ENCODE data around the gene RBMY1J. TPM values are rescaled to one million over a fixed set of nuclear protein-coding genes. Genes with fewer than 3 reads are reported as not detected.
"Not testable (repeated sequence)": the region's sequence is repeated elsewhere in the genome, so short reads cannot be mapped to it uniquely, and the experiment has no call there.

RBMY1J gene
- total and polyA plus RNA-seq, 2 of the 4 experiments (the other 2 are of a cell fraction) = not detected

GRCh38 chrY:22444718-22445396 lies 41.6 kb downstream of the RBMY1J start:
- not testable (repeated sequence) for H3K4ac ChIP-seq (ENCODE audit: low read depth, low read length)

GRCh38 chrY:22455522-22455921 lies 52.3 kb downstream of the RBMY1J start:
- H4K91ac ChIP-seq (ENCODE audit: insufficient read depth, low read depth, low read length); H3K27ac ChIP-seq (ENCODE audit: insufficient read depth, low read length); H3K4me2 ChIP-seq (ENCODE audit: low read depth, low read length); H2BK5ac ChIP-seq (ENCODE audit: low read depth, low read length, poor library complexity, severe bottlenecking); H3K56ac ChIP-seq (ENCODE audit: extremely low read depth, insufficient read depth, low read length); H2BK20ac ChIP-seq (ENCODE audit: low read depth, low read length); CTCF ChIA-PET; H3K9me1 ChIP-seq (ENCODE audit: insufficient read depth, low read length); H3K9ac ChIP-seq (ENCODE audit: low read depth, low read length); H4K8ac ChIP-seq (ENCODE audit: low read depth in 2 of 2, low read length in 2 of 2); H3K4me1 ChIP-seq (ENCODE audit: control insufficient read depth, insufficient read depth, low read length); H4K5ac ChIP-seq (ENCODE audit: low read depth, low read length); H2BK120ac ChIP-seq (ENCODE audit: low read depth, low read length); ATAC-seq (ENCODE audit: low read depth); BruUV-seq (replicated peaks); H3K9me3 ChIP-seq (ENCODE audit: control insufficient read depth, insufficient read depth, low read length); dilution Hi-C loops (cut with HindIII; ENCODE audit: low sequenced_read_pairs, unreplicated experiment); H2AK5ac ChIP-seq (ENCODE audit: low read depth, low read length); H2AK9ac ChIP-seq (replicated peaks; ENCODE audit: low read depth, low read length, poor library complexity); DNase-seq; H3K4me3 ChIP-seq (ENCODE audit: insufficient read depth, low read depth, low read length); H3K18ac ChIP-seq (ENCODE audit: low read depth, low read length); H2AFZ ChIP-seq (replicated peaks; ENCODE audit: low read length, poor library complexity); H2BK15ac ChIP-seq (ENCODE audit: low read depth, low read length); H3K79me1 ChIP-seq (ENCODE audit: low read depth in 1 of 2, low read length in 2 of 2); H3K27me3 ChIP-seq (ENCODE audit: control insufficient read depth, insufficient read depth, low read length); H3K4ac ChIP-seq (ENCODE audit: low read depth, low read length); in situ Hi-C loops (cut with MboI; ENCODE audit: low sequenced_read_pairs); POLR2A ChIA-PET (ENCODE audit: unreplicated experiment); H4K20me1 ChIP-seq (ENCODE audit: insufficient read depth, low read length); intact Hi-C loops (cut with micrococcal nuclease); H3K36me3 ChIP-seq (ENCODE audit: control insufficient read depth, insufficient read depth, low read length); H3K23ac ChIP-seq (ENCODE audit: low read depth, low read length); H3K14ac ChIP-seq (replicated peaks; ENCODE audit: low read depth, low read length): not testable (repeated sequence)
- WGBS, 2 experiments (ENCODE audit: extremely low coverage in 2 of 2, insufficient read length in 1 of 2) = no CpG with 5 or more reads among the region's 8 CpGs

More at GRCh38 chrY:22444718-22445396, 41.6 kb downstream of the RBMY1J start:
- CTCF ChIA-PET; H4K91ac ChIP-seq (ENCODE audit: insufficient read depth, low read depth, low read length); H3K4me1 ChIP-seq (ENCODE audit: control insufficient read depth, insufficient read depth, low read length); DNase-seq; H2BK5ac ChIP-seq (ENCODE audit: low read depth, low read length, poor library complexity, severe bottlenecking); H2AK5ac ChIP-seq (ENCODE audit: low read depth, low read length); in situ Hi-C loops (cut with MboI; ENCODE audit: low sequenced_read_pairs); H3K4me3 ChIP-seq (ENCODE audit: insufficient read depth, low read depth, low read length); H3K79me1 ChIP-seq (ENCODE audit: low read depth in 1 of 2, low read length in 2 of 2); H2AFZ ChIP-seq (replicated peaks; ENCODE audit: low read length, poor library complexity); H3K9me1 ChIP-seq (ENCODE audit: insufficient read depth, low read length); H3K36me3 ChIP-seq (ENCODE audit: control insufficient read depth, insufficient read depth, low read length); ATAC-seq (ENCODE audit: low read depth); H3K18ac ChIP-seq (ENCODE audit: low read depth, low read length); H4K5ac ChIP-seq (ENCODE audit: low read depth, low read length); H3K14ac ChIP-seq (replicated peaks; ENCODE audit: low read depth, low read length); H3K4me2 ChIP-seq (ENCODE audit: low read depth, low read length); H3K27me3 ChIP-seq (ENCODE audit: control insufficient read depth, insufficient read depth, low read length); H4K8ac ChIP-seq (ENCODE audit: low read depth in 2 of 2, low read length in 2 of 2); H3K27ac ChIP-seq (ENCODE audit: insufficient read depth, low read length); H2AK9ac ChIP-seq (replicated peaks; ENCODE audit: low read depth, low read length, poor library complexity); H2BK15ac ChIP-seq (ENCODE audit: low read depth, low read length); BruUV-seq (replicated peaks); dilution Hi-C loops (cut with HindIII; ENCODE audit: low sequenced_read_pairs, unreplicated experiment); H4K20me1 ChIP-seq (ENCODE audit: insufficient read depth, low read length); H2BK20ac ChIP-seq (ENCODE audit: low read depth, low read length); H2BK120ac ChIP-seq (ENCODE audit: low read depth, low read length); intact Hi-C loops (cut with micrococcal nuclease); H3K9ac ChIP-seq (ENCODE audit: low read depth, low read length); H3K56ac ChIP-seq (ENCODE audit: extremely low read depth, insufficient read depth, low read length); H3K23ac ChIP-seq (ENCODE audit: low read depth, low read length); H3K9me3 ChIP-seq (ENCODE audit: control insufficient read depth, insufficient read depth, low read length); POLR2A ChIA-PET (ENCODE audit: unreplicated experiment): not testable (repeated sequence)
- WGBS, 2 experiments (ENCODE audit: extremely low coverage in 2 of 2, insufficient read length in 1 of 2) = no CpG with 5 or more reads among the region's 8 CpGs

Measured in IMR-90 (cell line).